Neural progenitor cell (in vitro differentiated cells): ENCODE measurements around the gene ANGEL1.

Experiments
- EZH2 ChIP-seq: fragments of 200-600 bp; sonication (generic); IDR thresholded peaks from 2 replicates; pipeline ENCODE4 v1.6.1; 2017; ENCODE audit warnings: antibody characterized with exemption, mild to moderate bottlenecking, moderate library complexity
- EZH2phosphoT487 ChIP-seq: fragments of 200-600 bp; sonication (generic); IDR thresholded peaks from 2 replicates; pipeline ENCODE4 v1.6.1; 2017; ENCODE audit warnings: antibody characterized with exemption
- TF ChIP-seq, protein P1 (sequence below): fragments of 200-600 bp; sonication (generic); IDR thresholded peaks from 2 replicates; pipeline ENCODE4 v1.5.1; 2017; ENCODE audit warnings: antibody characterized with exemption, mild to moderate bottlenecking

DNA sequence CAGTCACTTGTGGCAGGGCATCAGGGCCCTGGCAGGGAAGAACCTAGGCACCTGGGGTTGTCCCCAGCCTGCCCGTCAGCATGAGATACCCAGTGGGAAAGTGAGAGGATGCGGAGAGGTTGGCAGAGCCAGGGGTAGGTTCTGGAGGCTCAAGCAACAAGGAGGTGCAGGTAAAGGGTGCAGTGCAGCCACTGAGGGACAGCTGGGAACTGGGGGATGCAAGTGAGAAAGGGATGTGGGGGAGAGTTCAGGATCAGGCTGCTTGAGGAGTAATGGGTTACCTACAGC is 32.7 kb downstream of the ANGEL1 start:
- TF ChIP-seq EZH2 (no peak), EZH2phosphoT487 (no peak)
- TF ChIP-seq, protein P1, sequence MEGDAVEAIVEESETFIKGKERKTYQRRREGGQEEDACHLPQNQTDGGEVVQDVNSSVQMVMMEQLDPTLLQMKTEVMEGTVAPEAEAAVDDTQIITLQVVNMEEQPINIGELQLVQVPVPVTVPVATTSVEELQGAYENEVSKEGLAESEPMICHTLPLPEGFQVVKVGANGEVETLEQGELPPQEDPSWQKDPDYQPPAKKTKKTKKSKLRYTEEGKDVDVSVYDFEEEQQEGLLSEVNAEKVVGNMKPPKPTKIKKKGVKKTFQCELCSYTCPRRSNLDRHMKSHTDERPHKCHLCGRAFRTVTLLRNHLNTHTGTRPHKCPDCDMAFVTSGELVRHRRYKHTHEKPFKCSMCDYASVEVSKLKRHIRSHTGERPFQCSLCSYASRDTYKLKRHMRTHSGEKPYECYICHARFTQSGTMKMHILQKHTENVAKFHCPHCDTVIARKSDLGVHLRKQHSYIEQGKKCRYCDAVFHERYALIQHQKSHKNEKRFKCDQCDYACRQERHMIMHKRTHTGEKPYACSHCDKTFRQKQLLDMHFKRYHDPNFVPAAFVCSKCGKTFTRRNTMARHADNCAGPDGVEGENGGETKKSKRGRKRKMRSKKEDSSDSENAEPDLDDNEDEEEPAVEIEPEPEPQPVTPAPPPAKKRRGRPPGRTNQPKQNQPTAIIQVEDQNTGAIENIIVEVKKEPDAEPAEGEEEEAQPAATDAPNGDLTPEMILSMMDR: no peak
